ENCODE data around the gene METTL16.

GRCh38 chr17:2532146-2532720, 20.5 kb upstream of the METTL16 start:
- TF ChIP-seq POLR2A (IDR thresholded peaks at IDR 0.05; ENCODE audit: extremely low read depth, insufficient read length) (no peak), CTCF (IDR thresholded peaks at IDR 0.05; ENCODE audit: low read depth, low read length) (no peak), MAX (IDR thresholded peaks at IDR 0.05; ENCODE audit: low read depth, low read length) (no peak)

Measured in NB4 (cell line).